HEK293 (cell line): ENCODE results near the gene SMCR8.

Experiments
- CTCF ChIP-seq: fragments of 450-650 bp; formaldehyde crosslinking; IDR thresholded peaks from 2 replicates; pipeline ENCODE4 v1.5.1; 2016; ENCODE audit warnings: missing biosample characterization, missing genetic modification characterization
- GLIS2 ChIP-seq: fragments of 450-650 bp; formaldehyde crosslinking; IDR thresholded peaks from 2 replicates; pipeline ENCODE4 v1.5.1; 2016; ENCODE audit warnings: missing biosample characterization, missing genetic modification characterization
- IKZF3 ChIP-seq: fragments of 450-650 bp; IDR thresholded peaks from 2 replicates; pipeline ENCODE4 v1.5.0; 2018; ENCODE audit warnings: missing biosample characterization, mild to moderate bottlenecking, missing genetic modification characterization, moderate library complexity
- KLF9 ChIP-seq: fragments of 450-650 bp; formaldehyde crosslinking; IDR thresholded peaks from 2 replicates; pipeline ENCODE4 v1.5.1; 2016; ENCODE audit warnings: missing biosample characterization, missing genetic modification characterization, low read depth
- MEIS1 ChIP-seq: sonication (generic); formaldehyde crosslinking; IDR thresholded peaks from 2 replicates; pipeline ENCODE4 v1.8.1; 2022; ENCODE audit warnings: missing genetic modification reagents, mild to moderate bottlenecking, borderline replicate concordance
- PATZ1 ChIP-seq: fragments of 450-650 bp; formaldehyde crosslinking; IDR thresholded peaks from 2 replicates; pipeline ENCODE4 v1.5.1; 2016; ENCODE audit warnings: missing biosample characterization, missing genetic modification characterization
- PRDM2 ChIP-seq: fragments of 450-650 bp; formaldehyde crosslinking; IDR thresholded peaks from 2 replicates; pipeline ENCODE4 v1.5.1; 2016; ENCODE audit warnings: missing biosample characterization, missing genetic modification characterization, borderline replicate concordance
- WT1 ChIP-seq: fragments of 450-650 bp; formaldehyde crosslinking; IDR thresholded peaks from 2 replicates; pipeline ENCODE4 v1.5.1; 2016; ENCODE audit warnings: missing biosample characterization, missing genetic modification characterization
- YY1 ChIP-seq: fragments of 450-650 bp; formaldehyde crosslinking; IDR thresholded peaks from 2 replicates; pipeline ENCODE4 v1.5.1; 2018; ENCODE audit warnings: missing biosample characterization, missing genetic modification characterization
- ZBTB17 ChIP-seq: fragments of 450-650 bp; formaldehyde crosslinking; IDR thresholded peaks from 2 replicates; pipeline ENCODE4 v1.5.1; 2016; ENCODE audit warnings: missing biosample characterization, missing genetic modification characterization
- ZBTB26 ChIP-seq: fragments of 450-650 bp; formaldehyde crosslinking; optimal IDR thresholded peaks from 2 replicates; pipeline ENCODE3; 2016; ENCODE audit warnings: missing biosample characterization, mild to moderate bottlenecking, missing genetic modification characterization
- ZFHX2 ChIP-seq: fragments of 450-650 bp; formaldehyde crosslinking; conservative IDR thresholded peaks from 2 replicates; pipeline ENCODE4 v1.5.1; 2016; ENCODE audit warnings: missing biosample characterization, missing genetic modification characterization
- ZNF140 ChIP-seq: fragments of 450-650 bp; formaldehyde crosslinking; IDR thresholded peaks from 2 replicates; pipeline ENCODE4 v1.5.1; 2016; ENCODE audit warnings: missing biosample characterization, missing genetic modification characterization
- ZNF174 ChIP-seq: fragments of 450-650 bp; formaldehyde crosslinking; IDR thresholded peaks from 2 replicates; pipeline ENCODE4 v1.5.0; 2017; ENCODE audit warnings: missing biosample characterization, mild to moderate bottlenecking, missing genetic modification characterization
- ZNF239 ChIP-seq: fragments of 450-650 bp; formaldehyde crosslinking; IDR thresholded peaks from 2 replicates; pipeline ENCODE4 v1.5.1; 2016; ENCODE audit warnings: missing biosample characterization, missing genetic modification characterization
- ZNF24 ChIP-seq: fragments of 450-650 bp; formaldehyde crosslinking; IDR thresholded peaks from 2 replicates; pipeline ENCODE4 v1.5.1; 2016; ENCODE audit warnings: missing biosample characterization, missing genetic modification characterization
- ZNF248 ChIP-seq: fragments of 450-650 bp; formaldehyde crosslinking; IDR thresholded peaks from 2 replicates; pipeline ENCODE4 v1.5.1; 2017; ENCODE audit warnings: missing biosample characterization, missing genetic modification characterization
- ZNF26 ChIP-seq: fragments of 450-650 bp; formaldehyde crosslinking; IDR thresholded peaks from 2 replicates; pipeline ENCODE4 v1.5.1; 2016; ENCODE audit warnings: missing biosample characterization, missing genetic modification characterization
- ZNF324 ChIP-seq: fragments of 450-650 bp; formaldehyde crosslinking; IDR thresholded peaks from 2 replicates; pipeline ENCODE4 v1.5.1; 2016; ENCODE audit warnings: missing biosample characterization, missing genetic modification characterization
- ZNF366 ChIP-seq: fragments of 450-650 bp; formaldehyde crosslinking; conservative IDR thresholded peaks from 2 replicates; pipeline ENCODE4 v1.5.1; 2016; ENCODE audit warnings: missing biosample characterization, missing genetic modification characterization
- ZNF560 ChIP-seq: fragments of 450-650 bp; formaldehyde crosslinking; IDR thresholded peaks from 2 replicates; pipeline ENCODE4 v1.5.1; 2017; ENCODE audit warnings: missing biosample characterization, missing genetic modification characterization, borderline replicate concordance
- ZNF600 ChIP-seq: fragments of 450-650 bp; formaldehyde crosslinking; IDR thresholded peaks from 2 replicates; pipeline ENCODE4 v1.5.1; 2016; ENCODE audit warnings: missing biosample characterization, missing genetic modification characterization
- ZNF660 ChIP-seq: fragments of 450-650 bp; IDR thresholded peaks from 2 replicates; pipeline ENCODE4 v1.5.1; 2018; ENCODE audit warnings: missing biosample characterization, mild to moderate bottlenecking, missing genetic modification characterization
- ZNF785 ChIP-seq: fragments of 450-650 bp; formaldehyde crosslinking; IDR thresholded peaks from 2 replicates; pipeline ENCODE4 v1.5.1; 2016; ENCODE audit warnings: missing biosample characterization, missing genetic modification characterization
- ZSCAN4 ChIP-seq: fragments of 450-650 bp; formaldehyde crosslinking; IDR thresholded peaks from 2 replicates; pipeline ENCODE4 v1.5.1; 2017; ENCODE audit warnings: missing biosample characterization, missing genetic modification characterization

Gene SMCR8

GRCh38 chr17:18363101-18364049 lies 48.3 kb downstream of the SMCR8 start, which contains the start of gene SHMT1 (continued):
- TF ChIP-seq KLF9: peak; percentile 54; the same call in 1 of the 2 replicates
- no peak for TF ChIP-seq ZNF24 (tag by site-specific recombination)
- TF ChIP-seq ZNF248: no peak
- TF ChIP-seq YY1: peak; percentile 25; the same call in 1 of the 2 replicates
- peak; percentile 90 for TF ChIP-seq ZBTB17
- peak; percentile 96 for TF ChIP-seq ZBTB26 (tag by site-specific recombination)
- TF ChIP-seq PATZ1: peak; percentile 67
- no peak for TF ChIP-seq ZNF140 (tag by site-specific recombination)
- TF ChIP-seq ZSCAN4 (tag by site-specific recombination): peak; percentile 14; the same call in 1 of the 2 replicates
- peak; percentile 68; the same call in 1 of the 2 replicates for TF ChIP-seq ZNF785 (tag by site-specific recombination)
- no peak for TF ChIP-seq ZNF26 (tag by site-specific recombination)
- peak; percentile 90 for TF ChIP-seq ZFHX2 (tag by site-specific recombination)
- peak; percentile 70 for TF ChIP-seq GLIS2 (tag by site-specific recombination)
- TF ChIP-seq WT1 (tag by site-specific recombination): no peak; the same call in 1 of the 2 replicates
- TF ChIP-seq PRDM2 (tag by site-specific recombination): no peak
- TF ChIP-seq ZNF600 (tag by site-specific recombination): peak; percentile 81; the same call in 1 of the 2 replicates
- no peak for TF ChIP-seq ZNF174
- TF ChIP-seq ZNF366 (tag by site-specific recombination): no peak
- TF ChIP-seq CTCF (tag by site-specific recombination): peak; percentile 44; the same call in 1 of the 2 replicates
- TF ChIP-seq IKZF3 (tag by site-specific recombination): no peak
- TF ChIP-seq ZNF324 (tag by site-specific recombination): peak; percentile 17; the same call in 1 of the 2 replicates
- TF ChIP-seq ZNF239: 0 out of 2 replicates have a peak, but pooled peaks have one; percentile 29
- TF ChIP-seq MEIS1 (CRISPR knock-in tag): 0 out of 2 replicates have a peak, but pooled peaks have one; percentile 24
- no peak for TF ChIP-seq ZNF560 (tag by site-specific recombination)
- peak; percentile 64 for TF ChIP-seq ZNF660
